Activated T-cell treated with anti-CD3 and anti-CD28 coated beads, Interleukin-2, amount 50 U/mL, for 1 hour (primary cell): ENCODE data around the gene KANK4.

Experiments
- DNase-seq: peaks from one replicate; pipeline ENCODE4 v3.0.0-alpha.2; 2020

KANK4 gene

GRCh38 chr1:62304515-62304914 is 14.7 kb downstream of the KANK4 start:
- no peak for DNase-seq

GRCh38 chr1:62301726-62302390 is 17.4 kb downstream of the KANK4 start:
- DNase-seq: no peak

GRCh38 chr1:62299426-62300200 is 19.6 kb downstream of the KANK4 start:
- no peak for DNase-seq

GRCh38 chr1:62295921-62296491 is 23.2 kb downstream of the KANK4 start:
- DNase-seq: no peak

GRCh38 chr1:62294261-62294660 is 25.0 kb downstream of the KANK4 start:
- DNase-seq: no peak

- no peak for DNase-seq
Observed at GRCh38 chr1:62288662-62289061, 30.6 kb downstream of the KANK4 start.

- DNase-seq: no peak
Observed at GRCh38 chr1:62288224-62288623, 31.0 kb downstream of the KANK4 start.

- DNase-seq: no peak
Observed at GRCh38 chr1:62286786-62287224, 32.4 kb downstream of the KANK4 start.

- no peak for DNase-seq
Observed at GRCh38 chr1:62285984-62286785, 33.0 kb downstream of the KANK4 start.

GRCh38 chr1:62285440-62285839 is 33.8 kb downstream of the KANK4 start:
- no peak for DNase-seq

- DNase-seq: no peak
Observed at GRCh38 chr1:62283986-62284385, 35.2 kb downstream of the KANK4 start.

GRCh38 chr1:62282909-62283755 is 36.1 kb downstream of the KANK4 start:
- no peak for DNase-seq

- DNase-seq: no peak
Observed at GRCh38 chr1:62281922-62282555, 37.2 kb downstream of the KANK4 start.

GRCh38 chr1:62280960-62281465 is 38.2 kb downstream of the KANK4 start:
- no peak for DNase-seq

GRCh38 chr1:62280150-62280549 is 39.1 kb downstream of the KANK4 start:
- DNase-seq: no peak

- no peak for DNase-seq
Observed at GRCh38 chr1:62276791-62277190, 42.4 kb downstream of the KANK4 start.

- DNase-seq: no peak
Observed at GRCh38 chr1:62274496-62275485, 44.4 kb downstream of the KANK4 start.

- no peak for DNase-seq
Observed at GRCh38 chr1:62273953-62274352, 45.3 kb downstream of the KANK4 start.

GRCh38 chr1:62271948-62272728 is 47.1 kb downstream of the KANK4 start:
- DNase-seq: peak; percentile 29
